ENCODE results near the gene EEPD1.

The EEPD1 gene

DNA sequence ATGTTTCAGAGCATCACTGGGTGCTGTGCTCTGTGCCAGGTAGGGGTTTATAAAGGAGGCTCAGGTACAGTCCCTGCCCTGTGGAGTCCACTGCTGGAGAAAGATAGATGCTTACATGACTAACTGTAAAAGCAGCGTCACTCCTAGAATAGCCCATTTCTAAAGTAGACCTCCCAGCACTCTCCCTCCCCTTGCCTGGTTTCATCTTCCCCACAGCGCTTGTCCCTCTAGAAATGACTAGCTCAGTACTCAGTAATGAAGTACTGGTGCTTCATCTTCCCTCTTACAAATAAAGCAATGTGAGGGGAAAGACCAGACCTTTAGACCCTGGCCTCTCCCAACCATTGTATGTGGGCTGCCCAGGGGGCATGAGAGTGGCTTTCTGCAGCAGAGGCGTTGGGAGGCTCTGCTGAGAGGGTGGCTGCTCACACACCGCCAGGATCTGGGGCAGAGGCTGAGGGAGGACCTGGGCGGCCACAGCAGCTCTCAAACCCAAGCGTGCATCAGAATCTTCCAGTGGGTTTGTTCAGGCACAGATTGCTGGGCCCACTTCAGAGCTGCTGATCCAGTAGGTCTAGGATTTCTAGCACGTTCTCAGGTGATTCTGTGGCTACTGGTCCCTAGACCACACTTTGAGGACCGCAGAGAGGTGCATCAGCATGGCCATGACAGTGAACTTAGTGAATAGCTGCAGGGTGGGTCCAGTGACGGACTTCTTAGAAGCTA, 126.3 kb downstream of the EEPD1 start:
- no peak for DNase-seq (ENCODE audit: low read depth)

DNA sequence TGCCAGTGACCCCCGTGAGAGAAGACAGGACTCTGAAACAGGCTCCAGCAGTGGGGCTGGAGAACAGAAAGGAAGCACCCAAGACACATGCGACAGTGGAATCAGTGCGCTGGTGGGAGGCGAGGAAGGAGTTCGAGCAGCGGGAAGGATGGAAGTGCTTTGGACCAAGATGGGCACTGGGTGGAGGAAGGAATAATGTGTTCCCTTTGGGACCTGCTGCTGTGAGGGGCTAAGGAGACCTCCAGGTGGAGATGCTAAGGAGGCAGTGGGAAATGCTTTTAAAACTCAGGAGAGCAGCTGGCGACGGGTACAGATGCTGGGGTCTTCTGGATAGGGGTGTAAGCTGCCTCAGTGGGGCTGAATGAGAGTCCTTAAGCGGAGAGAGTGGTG, 126.9 kb downstream of the EEPD1 start:
- DNase-seq (ENCODE audit: low read depth), result no peak

DNA sequence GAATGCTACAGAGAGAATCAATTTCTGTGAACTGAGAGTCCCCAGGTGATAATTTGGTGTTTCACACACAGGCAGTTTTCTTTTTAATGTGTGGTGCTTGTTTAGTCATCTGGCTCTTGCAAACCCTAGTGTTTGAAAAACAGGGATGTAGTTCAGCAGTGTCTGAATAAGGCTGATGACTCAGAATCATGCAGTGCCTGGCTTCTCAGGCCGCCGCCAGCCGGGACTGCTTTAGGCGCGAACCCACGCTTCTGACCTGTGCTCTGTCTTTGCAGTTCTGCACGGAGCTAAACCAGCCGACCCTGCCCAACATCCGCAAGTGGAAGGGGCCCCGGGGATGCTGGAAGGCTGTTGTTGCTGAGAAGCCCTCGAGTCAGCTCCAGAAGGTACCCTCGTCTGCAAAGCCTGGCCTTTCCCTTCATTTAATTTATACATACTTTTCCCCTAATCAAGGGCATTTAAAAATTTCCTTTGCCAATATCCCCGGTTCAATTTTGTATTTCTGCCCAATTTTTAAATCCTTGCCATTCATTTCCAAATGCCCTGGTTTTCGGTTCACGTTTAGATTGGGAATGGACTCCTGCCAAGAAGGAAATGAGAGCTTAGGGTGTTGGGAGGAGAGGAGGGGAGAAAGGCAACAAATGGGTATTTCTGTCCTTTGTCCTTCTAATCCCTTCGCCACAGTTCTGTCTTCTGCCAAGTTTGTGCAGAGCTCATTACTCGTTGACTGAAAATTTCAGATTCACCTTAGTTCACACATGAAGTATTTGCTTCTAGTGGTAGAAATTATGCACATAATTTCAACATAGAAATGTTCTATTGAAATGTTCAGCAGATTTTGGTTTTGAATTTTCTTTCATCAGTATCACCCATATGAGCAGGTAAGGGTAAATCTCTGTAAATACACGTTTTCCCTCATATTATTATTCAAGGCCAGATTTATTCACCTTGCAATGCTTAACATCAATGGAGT, 128.1 kb downstream of the EEPD1 start:
- DNase-seq (ENCODE audit: low read depth), result peak; percentile 94

DNA sequence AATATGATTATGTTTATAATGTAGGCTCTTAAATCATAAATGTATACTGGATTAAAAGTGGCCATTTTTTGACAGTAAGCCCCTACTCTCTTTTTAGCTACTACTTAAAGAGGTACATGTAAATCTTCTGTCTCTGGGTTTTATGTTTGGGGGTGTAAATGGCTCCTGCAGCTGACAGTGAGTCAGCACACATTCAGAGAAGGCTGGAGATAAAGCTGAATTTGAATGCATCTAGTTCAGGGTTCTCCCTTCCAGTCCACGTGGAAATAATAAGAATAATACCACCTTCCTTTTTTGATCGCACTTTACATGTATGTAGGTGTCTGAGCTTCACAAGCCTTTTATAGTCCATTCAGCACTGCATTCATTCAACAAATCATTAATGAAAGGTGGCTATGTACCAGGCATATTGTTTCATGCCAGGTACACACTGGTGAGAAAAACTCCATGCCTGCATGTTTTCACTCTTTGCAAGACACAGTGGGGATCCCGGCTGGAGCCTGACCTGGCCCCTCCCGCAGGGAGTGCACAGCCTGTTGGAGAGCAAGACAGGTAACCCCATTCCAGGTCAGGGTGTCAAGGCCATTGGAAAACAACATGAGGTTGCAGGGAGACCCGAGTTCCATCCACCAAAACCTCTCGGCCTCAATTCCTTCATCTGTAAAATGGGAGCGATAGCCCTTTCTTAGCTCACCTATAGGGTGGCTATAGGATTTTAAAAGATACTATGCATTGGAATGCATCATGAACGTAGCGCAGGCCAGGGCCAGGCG, 129.1 kb downstream of the EEPD1 start:
- DNase-seq (ENCODE audit: low read depth), result peak; percentile 68

DNA sequence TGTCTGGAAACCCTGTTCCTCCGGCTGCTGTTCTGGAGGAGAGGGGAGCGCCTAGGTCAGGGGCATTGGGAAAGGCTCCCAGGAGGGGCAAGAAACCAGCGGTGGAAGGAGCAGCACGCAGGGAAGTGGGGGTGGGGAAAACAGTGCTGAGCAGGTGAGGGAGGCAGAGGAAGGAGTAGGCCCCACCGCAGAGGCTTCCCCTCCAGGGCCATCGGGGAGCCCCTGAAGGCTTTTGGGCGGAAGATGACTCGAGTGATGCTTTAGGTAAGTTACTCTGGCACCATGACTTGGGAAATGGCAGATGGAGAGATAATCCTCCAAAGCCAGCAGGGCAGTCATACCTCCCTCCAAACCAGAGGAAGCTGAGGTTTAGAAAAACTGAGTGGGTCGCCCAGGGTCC, 130.1 kb downstream of the EEPD1 start:
- no peak for DNase-seq (ENCODE audit: low read depth)

DNA sequence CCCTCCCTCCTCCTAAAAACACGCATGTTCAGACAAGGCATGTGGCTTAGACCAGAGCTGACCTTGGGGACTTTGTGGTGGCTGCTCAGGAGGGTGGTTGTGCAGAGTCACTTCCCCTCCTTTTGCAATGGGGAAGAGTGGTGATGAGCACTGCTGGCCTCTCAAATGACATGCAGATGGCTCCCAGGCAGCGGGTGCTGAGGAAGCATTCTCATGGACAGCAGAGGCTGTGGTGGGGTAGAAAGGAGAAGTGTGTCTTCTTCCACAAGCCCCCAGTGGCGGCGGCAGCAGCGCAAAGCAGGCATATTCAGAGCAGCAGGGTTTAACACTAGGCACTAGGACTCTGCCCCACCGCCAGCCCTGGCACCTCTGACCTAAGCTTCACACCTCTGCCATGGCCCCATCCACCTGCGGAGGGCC, 130.7 kb downstream of the EEPD1 start:
- no peak for DNase-seq (ENCODE audit: low read depth)

DNA sequence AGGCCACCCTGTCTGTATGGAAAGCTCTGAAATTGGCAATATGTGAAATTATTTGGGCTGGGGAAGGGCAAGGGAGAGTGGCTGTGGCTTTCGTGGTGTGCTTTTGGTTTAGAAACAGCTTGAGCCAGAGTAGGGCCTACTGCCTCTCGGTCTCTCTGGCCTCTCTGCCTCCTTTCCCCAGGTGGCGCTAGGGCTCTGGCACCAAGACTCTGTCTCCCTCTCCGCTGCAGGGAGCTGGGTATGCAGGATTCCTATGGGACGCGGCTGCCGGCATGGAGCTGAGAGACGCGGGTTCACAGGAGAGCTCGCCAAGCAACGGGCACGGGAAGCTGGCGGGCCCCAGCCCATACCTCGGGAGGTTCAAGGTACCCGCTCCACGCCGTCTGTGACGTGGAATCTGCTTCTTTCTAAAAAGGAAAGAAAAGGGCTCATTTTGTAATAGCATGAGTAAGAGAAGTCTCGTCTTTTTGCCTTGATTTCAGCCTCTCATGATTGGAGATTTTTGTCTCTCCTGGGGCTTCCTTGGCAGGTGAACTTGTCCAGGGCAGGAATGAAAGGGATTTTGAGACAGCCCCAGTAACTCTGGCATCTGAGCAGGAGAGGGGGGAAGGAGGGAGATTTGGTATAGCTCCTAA, 131.5 kb downstream of the EEPD1 start:
- DNase-seq (ENCODE audit: low read depth), result no peak

DNA sequence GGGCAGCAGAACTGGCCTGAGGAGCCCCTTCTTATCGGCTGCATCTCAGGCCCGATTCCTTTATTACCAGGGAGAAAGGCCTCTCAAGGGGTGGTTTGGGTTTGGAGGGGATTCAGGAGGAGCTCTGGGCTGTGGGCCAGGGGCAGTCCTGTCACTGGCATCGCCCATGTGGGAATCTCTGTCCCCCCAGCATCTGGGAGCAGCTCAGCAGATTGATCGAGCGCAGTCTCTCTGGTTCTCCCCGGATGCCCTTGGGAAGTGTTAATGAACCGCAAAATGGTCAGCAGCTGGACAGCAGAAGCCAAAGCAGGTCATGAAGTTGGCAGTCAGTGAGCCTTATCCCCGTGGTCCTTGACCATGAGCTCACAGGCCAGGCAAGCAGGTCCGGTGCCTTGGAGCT, 132.2 kb downstream of the EEPD1 start:
- no peak for DNase-seq (ENCODE audit: low read depth)

DNA sequence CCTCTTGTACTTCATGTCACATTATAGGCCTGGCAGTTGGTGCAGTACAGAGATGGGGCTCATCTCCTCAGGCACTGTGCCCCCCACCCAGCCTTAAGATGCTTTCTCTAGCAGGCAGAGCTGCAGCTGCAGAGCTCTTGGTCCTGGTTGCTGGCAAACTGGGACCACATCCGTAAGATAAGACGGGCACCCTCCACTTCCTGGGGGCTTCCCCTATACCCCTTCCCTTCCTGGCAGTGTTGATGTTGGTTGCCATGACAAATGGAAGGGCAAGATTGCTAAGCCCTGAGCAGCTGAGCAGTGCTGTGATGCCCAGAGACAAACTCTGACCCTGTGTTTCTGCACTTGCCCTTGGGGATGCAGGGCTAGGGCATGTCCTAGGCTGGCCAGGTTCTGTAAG, 133.2 kb downstream of the EEPD1 start:
- no peak for DNase-seq (ENCODE audit: low read depth)

DNA sequence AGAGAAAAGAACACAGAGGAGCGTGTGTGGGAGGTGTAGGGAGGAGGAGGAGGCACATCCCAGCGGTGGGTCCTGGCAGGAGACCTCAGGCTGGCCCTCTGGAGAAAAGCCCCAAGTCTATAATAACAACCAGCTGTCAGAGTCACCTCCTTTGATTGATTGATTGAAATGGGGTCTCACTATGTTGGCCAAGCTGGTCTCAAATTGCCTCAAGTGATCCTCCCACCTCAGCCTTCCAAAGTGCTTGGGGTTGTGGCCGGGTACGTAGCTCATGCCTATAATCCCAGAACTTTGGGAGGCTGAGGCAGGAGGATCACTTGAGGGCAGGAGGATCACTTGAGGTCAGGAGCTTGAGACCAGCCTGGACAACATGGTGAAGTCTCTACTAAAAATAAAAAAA, 133.6 kb downstream of the EEPD1 start:
- DNase-seq (ENCODE audit: low read depth), result no peak

DNA sequence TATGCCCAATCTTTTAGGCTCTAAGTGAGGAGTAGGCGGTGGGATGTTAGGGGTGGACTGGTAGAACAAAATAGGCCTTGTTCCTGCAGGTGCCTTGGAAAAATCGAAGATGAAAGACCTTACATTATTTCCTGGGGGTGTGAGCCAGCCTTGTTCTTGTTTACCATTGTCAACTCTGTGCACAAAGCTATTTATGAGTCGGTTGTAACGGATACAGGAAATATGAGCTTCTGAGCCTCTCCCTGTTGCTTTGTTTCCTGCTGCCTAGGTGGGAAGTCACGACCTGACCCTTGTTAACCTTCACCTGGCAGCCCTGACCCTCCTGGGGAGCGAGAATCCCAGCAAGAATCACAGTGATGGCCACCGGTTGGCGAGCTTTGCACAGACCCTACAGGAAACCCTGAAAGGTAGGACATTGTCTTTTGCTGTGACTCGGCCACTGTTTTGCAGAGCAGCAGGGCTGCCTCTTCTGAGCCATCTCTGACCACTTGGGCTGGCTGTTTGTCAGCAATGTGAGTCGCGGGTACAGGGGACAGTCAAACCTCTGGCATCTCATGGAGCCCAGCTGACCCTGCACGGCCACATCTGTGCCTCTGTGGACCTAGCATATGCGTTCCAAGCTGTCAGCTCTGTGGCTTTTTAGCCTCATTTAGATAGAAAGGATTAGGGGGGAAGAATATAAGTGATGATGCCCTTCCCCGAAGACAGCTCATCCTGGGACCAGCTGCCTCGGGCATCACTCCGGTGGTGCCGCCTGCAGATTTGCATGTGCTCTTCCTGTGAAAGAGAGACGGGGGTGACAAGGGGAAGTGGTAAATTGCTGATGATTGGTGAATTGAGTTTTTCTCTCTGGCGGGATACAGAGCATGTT, 134.6 kb downstream of the EEPD1 start:
- no peak for DNase-seq (ENCODE audit: low read depth)

DNA sequence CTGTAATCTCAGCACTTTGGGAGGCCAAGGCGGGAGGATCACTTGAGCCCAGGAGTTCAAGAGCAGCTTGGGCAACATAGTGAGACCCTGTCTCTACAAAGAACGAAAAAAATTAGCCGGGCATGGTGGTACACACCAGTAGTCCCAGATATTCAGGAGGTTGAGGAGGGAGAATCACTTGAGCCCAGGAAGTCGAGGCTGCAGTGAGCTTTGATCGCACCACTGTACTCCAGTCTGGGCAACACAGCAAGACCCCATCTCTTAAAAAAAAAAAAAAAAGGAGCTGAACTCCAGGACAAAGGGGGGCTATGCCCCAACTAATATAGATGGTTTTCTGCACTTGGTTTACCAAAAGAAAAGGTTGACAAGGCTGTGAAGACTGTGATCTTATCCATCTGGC, 135.4 kb downstream of the EEPD1 start:
- DNase-seq (ENCODE audit: low read depth), result no peak

DNA sequence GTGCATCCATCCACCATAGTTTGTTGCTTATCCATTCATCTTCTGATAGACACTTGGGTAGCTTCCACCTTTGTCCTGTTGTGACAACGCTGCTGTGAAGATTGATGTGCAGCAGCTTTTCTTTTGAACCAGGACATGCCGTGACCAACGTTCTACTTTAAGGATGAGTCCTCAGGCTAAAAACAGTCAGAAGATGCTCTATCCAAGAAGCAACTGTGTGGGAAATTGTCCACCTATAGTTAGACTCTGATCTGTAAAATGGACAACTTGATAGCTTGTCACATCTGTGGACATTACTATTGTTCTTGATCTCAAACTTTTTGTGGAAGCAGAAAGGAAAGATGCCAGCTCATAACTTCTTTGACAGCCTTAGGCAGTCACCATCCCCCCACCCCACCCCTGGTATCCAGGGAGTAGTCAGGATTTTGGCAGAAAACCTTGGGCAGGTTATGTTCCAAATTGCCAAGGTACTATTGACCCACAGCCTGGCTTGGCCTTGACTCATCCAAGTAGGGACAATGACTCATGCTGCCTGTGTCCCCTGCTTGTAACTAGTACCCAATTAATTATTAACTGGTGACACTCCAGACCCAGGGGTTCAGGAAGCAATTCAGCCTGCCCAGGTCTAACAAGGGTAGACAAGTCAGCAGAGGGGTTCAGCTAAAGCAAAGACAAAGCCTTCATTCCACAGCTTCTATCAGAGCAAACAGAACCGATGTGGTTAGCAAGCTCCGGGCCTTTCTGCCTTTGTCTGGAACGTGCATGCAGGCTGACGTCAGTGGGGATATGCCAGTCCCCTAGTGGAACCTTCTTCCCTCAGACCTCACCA, 137.0 kb downstream of the EEPD1 start:
- no peak for DNase-seq (ENCODE audit: low read depth)

DNA sequence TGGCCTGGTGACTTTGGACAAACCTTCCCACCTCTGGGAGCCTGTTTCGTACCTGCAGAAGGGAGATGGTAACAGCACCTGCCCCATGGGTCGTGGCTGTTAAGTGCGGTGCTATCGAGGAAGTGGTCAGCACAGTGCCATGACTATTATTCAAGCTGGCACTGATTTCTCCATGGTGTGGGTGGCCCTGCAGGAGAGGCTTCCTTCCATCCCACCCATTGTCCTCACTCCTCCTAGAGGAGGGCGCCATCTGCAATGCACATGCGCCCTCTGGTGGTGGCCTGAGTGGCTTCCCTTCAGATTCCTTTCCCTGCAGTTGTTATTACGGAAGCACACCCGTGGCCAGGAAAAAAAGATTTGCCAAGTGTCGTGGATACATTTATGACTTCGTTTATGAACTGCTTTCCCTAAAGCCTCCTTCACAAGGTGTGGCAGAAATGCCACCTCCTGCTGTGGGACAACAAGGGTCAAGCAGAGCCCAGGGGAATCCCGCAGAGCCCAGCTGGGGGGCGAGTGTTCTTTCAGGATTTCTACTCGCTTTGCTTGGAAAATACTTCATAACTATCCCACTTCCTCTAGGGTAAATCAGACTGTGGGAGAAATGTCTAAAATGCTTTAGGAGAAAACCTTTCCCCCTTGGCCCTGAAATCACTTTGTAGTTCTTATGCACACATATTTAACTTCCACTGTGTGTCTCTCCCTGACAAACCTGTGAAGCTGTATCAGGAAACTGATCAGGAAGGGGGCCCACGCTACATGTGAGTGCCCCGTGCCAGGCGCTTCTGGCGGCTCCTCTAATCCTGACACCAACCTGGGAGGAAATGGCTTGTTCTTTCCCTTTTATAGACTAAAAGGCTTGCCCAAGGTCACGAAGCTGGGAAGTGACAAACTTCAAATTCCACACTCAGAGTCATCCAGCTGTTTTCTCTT, 138.6 kb downstream of the EEPD1 start:
- peak; percentile 79 for DNase-seq (ENCODE audit: low read depth)

DNA sequence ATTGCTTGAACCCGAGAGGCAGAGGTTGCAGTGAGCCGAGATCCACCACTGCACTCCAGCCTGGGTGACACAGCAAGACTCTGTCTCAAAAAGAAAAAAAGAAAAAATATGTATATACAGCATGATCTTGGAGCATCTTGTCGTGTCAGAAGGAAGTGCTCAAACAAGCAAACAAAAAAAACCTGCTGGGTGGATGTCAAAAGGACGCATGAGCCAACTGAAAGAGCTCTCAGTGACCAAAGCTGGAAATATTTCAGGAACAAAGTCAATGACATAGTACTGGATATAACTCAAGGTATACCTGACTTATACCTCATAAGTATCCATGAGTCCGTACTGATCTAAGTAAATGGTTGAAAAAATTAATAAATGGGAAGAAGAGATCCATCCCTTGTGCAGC, 142.0 kb downstream of the EEPD1 start:
- DNase-seq (ENCODE audit: low read depth), result no peak

DNA sequence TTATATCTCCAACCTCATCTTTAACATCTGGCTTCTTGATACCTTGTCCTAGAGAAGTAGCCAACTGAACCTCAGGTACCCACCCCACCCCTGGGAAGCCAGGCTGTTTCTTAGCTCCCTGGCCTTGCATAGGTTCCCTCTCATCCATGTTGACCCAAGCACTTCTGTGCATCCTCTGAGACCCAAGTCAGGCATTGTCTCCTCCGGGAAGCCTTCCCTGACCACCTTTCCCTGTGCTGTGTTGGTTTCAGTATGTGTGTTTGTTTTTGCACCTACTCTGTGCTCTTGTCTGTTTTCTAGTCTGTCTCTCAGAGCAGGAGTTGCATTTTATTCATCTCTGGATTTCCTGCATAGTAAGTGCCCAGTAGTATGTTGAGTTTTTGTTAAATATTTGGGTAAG, 143.2 kb downstream of the EEPD1 start:
- no peak for DNase-seq (ENCODE audit: low read depth)

DNA sequence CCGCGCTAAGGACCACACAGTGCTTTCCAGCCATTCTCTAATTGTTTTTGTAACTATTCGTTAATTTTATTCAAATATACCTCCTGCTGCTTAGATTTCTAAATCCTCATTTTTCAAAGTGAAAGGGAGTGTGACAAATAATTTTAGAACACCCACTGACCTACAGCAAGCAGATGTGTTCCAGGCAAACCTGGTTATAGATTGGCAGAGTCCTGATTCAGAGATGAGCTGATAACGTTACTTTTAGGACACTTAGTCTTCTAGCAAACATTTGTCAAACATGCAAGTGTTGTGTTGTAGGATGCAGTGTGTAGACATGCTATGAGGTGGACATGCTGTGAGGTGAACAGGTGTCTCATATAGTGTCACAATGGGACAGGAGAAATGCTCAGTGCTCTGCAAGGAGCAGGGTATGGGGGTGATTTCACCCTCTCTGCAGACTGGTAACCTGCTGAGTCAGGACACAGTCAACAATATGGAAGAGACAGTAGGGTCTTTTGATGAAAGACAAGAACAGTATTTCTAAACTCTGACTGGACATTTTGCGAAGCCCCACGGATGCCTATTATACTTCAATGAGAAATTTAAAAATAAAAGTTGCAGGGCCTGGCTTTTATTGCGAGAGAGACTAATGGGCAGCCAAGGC, 144.4 kb downstream of the EEPD1 start:
- DNase-seq (ENCODE audit: low read depth), result no peak

DNA sequence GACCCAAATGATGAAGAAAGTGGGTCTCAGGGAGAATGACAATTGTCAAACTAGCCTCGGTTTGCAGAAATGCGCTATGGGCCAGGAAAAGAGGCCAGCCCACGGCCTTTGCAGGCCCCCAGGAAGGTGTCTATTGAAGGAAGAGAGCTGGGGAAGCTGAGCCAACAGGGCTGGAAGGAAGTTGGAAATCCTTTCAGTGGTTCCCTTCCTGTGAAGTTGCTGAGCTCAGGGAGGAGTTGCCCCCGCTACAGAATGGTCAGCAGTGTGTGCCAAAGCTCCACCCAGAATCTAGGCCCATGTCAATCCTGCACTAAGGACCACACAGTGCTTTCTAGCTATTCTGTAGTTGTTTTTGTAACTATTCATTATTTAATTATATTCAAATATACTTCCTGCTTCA, 145.1 kb downstream of the EEPD1 start:
- no peak for DNase-seq (ENCODE audit: low read depth)
